ENCODE data around the gene NXN.
"Not testable (repeated sequence)": the region's sequence is repeated elsewhere in the genome, so short reads cannot be mapped to it uniquely, and the experiment has no call there.

The NXN gene

DNA sequence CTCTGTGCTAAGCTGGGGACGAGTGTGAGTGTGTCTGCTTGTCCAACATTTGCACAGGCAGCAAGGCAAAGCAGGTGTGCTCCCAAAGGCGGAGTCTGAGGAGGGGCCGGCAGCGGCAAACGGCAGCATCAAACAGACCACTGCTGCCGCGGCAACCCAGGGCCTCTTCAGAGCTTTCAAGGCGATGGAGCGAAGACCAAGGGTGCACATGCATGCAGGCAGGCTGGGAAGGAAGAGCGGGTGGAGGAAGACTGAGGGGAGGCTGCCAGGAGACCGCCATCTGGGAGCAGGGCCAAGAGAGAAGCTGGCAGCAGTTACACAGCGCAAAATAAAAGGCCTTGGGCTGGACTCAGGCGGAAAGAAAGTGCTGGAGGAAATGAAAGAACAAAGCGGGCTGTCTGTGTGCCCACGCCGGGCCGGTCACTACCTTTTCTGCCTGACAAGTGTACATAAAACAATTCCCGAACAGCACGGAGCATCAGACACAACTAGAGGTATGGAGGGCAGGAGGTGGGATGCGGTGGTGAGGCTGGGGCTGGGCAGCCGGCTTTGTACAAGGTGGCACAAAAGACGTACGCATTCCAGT lies 25.9 kb upstream of the NXN start:
- no peak for DNase-seq

DNA sequence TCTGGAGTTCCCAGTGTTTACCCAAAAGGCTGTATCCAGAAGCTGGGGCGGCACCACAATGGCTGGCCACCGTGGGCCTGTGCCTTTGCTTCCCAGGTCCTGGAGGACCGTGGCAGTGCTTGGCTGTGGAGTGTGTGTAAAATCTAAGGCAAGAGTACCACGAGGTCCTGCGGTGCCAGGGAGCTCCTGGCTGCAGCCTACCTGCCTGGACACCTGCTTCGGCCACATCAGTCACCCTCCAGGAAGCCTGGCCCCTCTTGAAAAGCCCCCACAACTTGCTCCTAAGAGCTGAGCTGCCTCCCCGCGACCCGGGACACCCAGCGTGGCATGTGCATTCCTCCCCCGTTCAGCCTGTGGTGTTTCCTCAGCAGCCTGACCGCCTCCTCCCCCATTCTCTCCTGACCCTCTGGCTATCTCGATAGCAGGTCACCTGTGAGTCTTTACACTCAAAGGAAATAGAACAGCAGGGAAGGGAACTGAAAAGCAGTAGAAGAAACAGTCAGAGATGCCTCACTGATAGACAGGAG lies 25.3 kb upstream of the NXN start:
- DNase-seq: no peak

DNA sequence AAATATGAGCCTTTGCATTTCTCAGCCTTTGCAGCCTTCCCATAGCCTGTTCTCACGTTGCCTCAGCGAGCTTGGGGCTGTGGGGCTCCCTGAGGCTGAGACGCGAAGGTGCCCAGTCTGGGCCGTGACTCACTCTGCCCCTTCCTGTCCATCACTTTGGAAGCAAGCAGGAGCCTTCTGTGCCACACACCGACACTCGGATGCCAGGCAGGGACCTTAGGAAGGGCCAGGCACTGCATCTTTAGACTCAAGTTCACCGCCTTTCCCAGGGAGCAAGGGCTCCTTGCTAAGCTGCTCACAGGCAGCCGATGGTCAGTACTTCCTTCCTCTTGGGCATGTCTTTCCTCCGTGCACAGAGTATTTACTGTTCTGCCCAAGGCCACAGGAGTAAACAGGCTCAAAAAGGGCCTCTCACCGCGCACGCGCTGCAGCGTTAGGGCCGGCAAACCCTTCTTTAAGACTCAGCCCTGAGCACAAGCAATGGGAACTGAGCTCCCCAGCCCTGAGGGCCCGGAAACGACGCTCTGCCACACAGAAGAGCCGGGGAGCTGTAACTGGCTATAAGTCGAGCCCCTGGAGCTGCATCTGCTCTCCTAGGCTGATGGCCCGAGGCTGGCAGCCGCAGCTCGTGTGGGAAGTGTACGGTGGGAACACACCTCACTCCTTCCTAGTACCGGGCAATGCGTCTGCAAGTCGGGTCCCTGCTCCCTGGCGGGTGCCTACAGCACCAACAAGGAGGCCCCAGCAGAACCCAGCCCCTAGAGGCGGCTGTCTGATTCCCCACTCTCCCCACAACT lies 24.6 kb upstream of the NXN start:
- DNase-seq: no peak

DNA sequence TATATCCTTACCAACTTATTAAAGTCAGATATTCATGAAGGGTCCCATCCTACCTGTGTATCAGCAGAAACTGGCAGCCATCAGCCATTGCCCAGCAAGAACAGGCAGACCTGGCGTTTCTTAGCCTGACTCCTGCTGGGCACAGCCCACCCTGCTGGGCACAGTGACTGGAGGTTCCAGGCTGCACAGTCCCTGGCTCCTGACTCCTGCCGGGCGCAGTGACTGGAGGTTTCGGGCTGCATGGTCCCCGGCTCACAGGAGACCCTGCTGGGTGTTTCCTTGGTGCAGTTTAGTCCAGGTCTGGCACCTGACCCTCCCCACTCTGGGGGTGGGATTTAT lies 24.0 kb upstream of the NXN start:
- DNase-seq: no peak

DNA sequence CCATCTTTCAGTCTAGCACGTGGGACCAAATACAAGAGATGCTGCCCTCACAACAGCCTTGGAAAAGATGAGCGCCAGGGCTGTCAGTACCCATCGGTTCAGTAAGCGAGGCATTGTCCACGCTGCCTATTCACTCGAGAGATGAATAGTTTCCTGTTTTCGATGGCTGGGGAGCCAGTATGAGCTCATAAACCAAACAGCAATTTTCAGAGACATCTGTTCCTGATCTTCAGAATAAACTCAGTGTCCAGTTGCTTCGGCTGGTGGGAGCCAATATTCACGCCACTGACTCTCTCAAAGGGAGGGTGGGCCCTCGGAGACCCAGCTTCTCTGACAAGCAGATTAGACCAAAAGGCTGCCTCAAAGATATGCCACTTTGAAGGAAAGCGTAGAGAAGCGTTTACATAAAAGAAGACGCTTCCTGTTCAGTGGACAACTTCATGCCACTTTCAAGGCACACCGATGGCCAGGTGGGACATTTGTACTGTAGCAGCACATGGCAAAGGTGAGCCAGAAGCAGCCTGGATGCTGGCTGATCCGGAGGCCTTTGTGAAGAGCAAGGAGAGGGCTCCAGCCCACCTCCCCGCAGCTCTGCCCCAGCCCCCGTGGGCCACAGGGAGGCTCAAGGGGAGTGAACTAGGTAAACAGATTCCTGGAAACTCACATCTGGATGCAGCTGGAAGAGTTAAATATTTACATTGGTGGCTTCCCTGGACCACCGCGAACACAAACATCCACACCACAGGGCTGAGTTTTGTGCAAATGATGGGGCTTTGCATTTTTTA lies 23.4 kb upstream of the NXN start:
- DNase-seq: no peak

DNA sequence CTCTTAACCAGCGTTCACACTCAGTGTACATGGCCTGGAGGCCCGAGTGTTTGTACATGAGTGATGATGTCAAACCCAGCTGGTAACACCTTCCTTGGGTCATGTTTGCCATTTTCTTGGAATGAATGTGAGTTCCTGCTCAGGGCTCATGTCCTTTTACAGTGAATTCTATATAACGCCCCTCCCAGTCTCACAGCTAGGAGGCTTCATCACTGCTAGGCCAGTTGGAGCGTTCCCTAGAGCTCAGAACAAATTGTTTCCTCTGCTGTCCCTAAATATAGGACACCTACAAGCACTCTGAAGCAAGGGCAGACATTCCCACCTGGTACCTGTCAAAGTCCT lies 22.8 kb upstream of the NXN start:
- DNase-seq: no peak

DNA sequence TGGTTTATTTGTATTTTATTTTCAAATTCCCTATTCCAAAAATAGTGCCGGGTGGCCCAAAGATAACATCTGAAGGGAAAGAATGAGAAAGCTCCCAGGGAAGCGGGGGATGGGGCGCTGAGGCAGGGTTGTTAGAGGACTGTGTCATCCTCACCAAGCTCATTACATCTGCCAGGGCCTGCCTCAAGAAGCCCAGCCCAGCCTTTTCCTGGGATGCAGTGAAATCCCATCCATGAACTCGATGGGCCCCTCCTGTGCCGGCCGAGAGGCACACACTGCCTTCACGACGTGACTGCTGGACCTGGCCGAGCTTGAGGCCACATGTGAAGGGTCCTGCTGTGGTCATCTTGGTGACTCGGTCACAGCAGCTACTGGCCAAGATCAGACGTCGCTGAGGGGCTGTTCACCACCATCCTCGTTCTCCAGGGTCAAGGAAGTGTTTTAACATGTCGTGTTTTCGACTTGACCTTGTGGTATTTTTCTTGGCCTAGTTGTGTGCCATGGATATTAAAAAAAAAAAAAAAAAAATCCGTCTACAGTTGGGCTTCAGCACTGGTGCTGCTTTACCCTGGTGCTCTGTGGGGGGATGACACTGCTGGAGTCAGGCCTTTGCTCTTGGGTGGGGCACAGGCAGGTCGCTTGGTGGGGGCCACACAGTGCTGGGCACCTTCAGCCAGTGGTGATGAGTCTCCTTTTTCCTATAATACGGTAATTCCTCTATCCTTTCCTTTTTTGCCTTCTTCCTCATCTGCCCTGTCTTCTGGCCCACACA lies 22.2 kb upstream of the NXN start:
- no peak for DNase-seq

DNA sequence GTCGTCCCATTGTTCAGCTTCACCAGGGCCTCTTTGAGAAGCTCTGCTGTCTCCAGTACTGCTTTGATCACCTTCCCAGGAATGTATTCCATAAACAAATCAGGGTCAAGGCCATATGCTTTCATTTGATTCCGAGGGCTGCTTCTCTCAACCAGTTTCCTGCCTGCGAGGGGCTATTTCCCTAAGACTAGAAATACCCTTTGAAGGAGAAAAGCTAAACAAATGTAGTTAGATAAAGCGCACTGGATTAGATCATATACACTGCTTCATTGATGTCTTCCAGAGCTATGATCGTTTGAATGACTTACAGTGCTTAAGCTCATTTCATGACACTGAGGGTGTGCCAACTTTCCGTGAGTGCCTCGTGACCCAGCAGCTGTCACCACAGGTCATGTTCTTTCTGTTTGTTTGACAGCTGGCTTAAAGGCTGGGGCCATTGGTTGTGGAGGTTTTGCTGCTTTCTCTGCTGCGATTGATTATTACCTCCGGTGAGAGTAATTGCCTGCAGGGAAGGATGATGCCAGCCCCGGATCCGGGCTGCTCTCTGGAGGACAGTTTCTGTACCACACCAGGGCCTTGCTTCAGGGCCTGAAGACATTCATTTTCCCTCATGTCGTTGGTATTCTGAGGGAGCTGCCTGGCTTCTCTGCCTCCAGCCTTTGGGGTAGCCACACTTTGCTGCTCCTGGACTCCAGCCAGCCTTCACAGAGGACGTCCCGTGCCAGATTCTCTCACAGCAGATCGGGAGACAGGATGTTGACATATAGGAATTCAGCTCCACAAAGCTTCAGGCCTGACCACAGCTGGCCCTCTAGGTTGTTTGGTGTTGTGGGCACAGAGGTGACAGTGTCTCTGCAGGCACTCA lies 21.3 kb upstream of the NXN start:
- DNase-seq: no peak

DNA sequence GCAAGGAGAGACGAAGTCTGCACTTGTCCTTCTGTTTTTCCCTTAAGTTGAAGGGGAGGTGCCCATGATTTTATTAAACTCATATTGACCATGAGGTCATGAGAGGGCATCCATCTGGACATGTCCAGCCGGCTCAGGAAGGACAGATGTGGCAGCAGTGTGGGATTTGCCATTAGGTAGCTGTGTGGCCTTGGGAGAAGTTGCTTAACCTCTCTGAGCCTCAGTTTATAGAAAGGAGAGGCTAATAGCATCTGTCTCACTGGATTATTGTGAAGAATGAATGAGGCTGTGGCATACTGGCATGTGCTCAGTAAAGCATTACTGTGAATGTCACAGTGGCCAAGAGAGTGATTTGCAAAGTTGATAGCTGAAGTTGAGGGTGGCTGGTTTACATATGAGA lies 18.5 kb upstream of the NXN start:
- no peak for DNase-seq

DNA sequence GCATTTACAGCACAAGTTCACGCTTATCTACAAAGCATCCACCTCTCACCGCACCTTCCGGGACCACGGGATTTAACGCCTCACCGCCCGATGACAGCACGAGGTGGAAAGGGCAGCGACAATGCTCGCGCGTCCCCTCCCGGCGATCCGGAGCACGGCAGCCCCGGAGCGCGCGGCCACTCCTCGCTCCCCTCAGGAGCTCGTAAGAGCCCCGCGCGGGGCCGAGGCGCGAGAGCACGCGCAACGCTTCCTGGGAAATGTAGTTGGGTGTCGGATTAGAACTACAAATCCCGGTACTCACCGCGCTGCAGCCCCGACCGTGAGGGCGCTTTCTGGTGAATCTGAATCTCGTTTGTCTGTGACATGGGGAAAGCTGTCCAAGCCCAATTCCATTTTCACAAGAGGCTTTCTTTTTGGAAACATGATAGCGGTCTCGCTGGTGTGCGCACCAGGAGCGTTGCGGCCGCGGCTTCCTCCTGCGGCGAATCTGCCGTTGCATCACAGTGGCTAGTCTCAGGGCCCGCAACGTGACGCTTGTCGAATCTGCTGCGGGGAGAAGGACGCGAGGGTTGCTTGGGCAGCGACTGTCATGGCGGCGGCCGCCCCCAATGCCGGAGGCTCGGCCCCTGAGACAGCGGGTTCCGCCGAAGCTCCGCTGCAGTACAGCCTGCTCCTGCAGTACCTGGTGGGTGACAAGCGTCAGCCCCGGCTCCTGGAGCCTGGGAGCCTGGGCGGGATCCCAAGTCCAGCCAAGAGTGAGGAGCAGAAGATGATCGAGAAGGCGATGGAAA lies 17.2 kb upstream of the NXN start, which contains the start of gene TIMM22:
TSS of gene TIMM22 (plus strand) at position 576 of the 791 bp plus-strand sequence. CDS start at position 590, 14 bp downstream.
- peak; percentile 95 for DNase-seq

DNA sequence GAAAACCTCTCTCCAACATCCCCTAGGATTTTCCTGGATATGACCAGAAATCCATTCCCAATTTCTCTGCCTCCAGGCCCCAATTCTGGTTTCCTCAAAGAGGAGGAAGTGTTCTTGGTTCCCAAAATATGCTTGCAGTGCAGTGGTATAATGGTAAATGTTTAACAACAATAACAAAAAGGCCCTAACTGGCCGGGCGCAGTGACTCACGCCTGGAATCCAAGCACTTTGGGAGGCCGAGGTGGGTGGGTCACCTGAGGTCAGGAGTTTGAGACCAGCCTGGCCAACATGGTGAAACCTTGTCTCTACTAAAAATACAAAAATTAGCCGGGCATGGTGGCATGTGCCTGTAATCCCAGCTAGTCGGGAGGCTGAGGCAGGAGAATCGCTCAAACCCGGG lies 15.7 kb upstream of the NXN start:
- not testable (repeated sequence) for DNase-seq

DNA sequence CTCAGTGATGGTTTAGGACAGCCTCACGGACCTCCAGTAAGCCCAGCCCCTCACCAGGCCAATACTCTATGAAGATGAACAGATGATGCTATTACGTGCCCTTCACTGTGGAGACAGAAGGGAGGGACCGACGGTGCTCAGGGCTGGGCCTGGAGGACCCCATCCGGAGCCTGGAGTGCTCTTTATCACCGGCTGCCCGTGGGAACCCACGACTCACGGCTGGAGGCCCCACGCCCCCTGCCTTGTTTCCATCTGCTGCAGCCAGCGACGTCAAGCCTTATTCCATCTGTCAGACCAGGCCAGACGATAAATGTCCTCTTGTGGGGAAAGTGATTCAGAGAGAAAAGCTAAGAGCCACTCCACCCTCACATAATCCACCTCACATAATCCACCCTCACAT lies 13.4 kb upstream of the NXN start:
- DNase-seq: no peak

DNA sequence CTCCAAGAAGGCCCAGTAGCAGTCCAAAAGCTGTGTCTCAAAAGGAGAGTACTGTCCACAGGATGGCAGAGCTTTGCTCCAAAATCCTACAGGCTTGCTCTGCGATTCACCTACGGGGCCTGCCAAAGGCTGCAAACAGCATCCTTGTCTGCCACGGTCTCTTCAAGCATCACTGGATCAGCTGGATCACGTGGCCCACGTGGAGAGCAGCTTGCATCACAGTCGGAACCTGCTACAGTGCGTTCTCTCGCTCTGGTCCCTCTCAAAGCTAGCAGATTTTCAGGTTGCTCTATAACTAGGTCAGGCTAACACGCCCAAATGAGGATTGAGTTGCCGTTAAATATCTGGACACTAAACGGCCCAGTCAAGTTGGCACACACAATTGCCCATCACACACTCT lies 9.0 kb upstream of the NXN start:
- no peak for DNase-seq

DNA sequence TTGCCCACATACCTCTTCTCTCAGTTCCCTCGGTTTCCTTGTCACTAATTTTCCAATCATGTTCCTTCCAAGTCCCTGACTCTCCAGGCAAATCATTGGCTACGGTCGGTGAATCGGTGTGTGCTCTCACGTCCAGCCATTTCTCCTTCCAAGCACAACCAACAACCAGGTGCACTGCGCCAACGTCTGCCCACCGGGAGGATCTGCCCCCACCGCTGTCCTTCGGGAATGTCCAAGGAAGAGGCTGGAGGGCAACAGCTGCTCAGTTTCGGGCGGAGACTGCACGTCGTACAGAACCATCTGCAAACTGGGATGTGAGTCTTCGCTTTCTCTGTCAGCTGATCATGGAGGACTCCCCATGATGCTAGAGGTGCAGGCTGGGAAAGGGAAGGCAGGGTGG lies 8.4 kb upstream of the NXN start:
- DNase-seq: no peak

DNA sequence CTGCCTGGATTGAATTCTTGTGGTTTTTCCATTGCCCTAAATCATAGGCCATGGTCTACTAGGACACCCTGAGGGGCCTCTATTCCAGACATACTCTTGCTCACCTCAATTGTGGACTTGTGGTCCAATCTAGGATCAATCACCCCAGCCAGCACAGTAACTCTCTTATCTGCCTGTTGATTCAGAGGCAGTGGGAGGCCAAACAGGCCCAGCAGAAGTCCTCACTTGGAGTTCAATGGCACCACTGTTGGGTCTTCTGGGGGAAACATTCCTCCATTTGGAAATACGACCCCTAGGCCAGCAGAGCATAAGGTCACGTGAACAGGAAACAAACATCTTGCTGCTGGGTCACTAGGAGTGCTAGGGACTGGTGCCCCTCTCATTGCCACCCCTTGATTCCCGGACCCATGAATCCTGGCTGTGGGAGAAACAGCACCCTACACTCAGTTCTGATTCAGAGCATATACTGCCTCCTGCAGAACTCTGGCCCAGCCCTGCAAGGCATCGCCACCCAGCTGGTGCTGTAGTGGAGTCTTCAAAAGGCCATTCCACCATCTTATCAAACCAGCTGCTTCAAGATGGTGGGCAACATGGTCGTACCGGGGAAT lies 6.8 kb upstream of the NXN start:
- no peak for DNase-seq

DNA sequence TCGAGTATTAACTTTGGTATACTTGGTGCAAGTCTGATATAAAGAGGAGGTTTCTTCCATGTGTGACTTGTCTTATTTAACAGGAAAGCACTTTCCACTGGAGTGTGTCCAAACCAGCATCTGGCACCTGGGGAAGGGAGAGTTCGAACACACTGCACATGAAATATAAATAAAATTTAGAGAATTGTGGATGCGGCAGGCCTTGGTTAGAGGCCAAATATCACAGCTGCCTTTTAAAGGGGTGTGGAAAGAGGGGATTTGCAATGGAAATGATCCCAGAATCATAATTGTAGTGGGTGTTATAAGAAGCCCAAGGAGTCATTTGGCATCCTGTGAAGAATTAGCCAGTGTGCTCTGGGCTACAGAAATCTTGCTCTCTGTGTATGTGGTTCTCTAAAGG lies 4.3 kb upstream of the NXN start:
- no peak for DNase-seq

DNA sequence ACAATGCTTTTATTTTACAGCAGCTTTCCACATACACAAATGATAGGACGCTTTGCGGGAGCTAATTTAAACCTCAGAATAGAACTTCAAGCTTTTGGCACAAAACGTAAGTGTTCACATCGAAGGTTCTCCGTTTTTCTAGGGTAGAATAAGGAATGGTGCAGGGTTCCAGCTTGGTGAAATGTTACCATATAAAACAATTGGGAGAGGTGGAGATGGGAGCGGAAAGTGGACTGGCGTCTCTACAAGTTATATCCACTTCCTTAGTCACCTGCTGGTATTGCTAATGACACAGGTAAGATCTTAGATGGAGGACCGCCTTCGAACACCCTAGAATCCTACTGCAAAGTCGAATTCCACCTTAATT lies 1.7 kb upstream of the NXN start:
- no peak for DNase-seq

DNA sequence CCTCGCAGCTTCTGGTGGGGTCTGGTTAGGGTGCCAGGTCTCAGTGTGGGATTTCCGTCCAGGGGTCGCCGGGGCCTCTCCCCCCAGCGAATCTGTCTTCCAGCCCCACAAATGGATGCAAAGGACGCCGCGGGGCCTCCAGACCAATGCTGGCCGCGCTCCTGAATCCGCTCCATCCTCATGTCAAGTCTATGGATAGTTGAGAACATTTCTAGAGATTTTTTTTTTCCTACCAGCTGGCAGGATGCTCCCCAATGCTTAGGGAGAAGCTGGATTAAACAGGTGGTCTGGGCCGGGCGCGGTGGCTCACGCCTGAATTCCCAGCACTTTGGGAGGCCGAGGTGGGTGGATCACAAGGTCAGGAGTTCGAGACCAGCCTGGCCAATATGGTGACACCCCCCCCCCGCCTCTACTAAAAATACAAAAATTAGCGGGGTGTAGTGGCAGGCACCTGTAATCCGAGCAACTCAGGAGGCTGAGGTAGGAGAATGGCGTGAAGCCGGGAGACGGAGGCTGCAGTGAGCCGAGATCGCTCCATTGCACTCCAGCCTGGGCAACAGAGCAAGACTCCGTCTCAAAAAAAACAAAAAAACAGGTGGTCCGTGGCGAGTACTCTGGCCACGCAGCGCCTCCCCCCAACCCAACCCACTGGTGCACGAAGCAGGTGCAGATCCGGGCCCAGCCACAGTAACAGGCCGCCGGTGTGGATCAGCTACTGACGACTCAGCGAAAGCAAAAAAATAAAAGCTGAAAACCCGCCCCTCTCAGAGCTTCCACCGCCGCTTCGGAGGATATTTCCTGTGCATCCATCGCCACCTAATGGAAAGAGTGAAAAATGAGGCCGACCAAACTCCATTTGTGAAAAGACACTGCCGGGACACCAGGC lies 1.1 kb upstream of the NXN start:
- peak; percentile 52 for DNase-seq

DNA sequence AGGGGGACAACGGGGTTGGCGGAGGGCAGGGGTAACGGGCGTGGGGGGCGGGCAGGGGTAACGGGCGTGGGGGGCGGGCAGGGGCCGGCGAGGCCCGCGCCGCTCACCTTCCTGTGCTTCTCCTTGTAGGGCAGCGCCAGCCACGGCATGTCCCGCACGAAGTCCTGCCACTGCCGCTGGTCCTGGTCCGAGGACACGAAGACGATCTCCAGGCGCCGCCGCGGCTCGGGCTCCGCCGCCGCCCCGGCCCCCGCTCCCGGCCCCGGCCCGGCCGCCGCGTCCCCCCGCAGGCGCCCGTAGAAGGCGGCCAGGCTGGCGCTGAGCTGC lies 401 bp downstream of the NXN start:
- DNase-seq: no peak

Measured in NCI-H1436 treated with DMSO at 0.1 percent for 48 hours (cell line).